Measurements from ENCODE around the gene TSPAN7. TPM values are rescaled to one million over a fixed set of nuclear protein-coding genes. Genes with fewer than 3 reads are reported as not detected.

Gene TSPAN7
- total RNA-seq, 1 donor from 2014 or later: 1.1 TPM

- TF ChIP-seq, protein P1, sequence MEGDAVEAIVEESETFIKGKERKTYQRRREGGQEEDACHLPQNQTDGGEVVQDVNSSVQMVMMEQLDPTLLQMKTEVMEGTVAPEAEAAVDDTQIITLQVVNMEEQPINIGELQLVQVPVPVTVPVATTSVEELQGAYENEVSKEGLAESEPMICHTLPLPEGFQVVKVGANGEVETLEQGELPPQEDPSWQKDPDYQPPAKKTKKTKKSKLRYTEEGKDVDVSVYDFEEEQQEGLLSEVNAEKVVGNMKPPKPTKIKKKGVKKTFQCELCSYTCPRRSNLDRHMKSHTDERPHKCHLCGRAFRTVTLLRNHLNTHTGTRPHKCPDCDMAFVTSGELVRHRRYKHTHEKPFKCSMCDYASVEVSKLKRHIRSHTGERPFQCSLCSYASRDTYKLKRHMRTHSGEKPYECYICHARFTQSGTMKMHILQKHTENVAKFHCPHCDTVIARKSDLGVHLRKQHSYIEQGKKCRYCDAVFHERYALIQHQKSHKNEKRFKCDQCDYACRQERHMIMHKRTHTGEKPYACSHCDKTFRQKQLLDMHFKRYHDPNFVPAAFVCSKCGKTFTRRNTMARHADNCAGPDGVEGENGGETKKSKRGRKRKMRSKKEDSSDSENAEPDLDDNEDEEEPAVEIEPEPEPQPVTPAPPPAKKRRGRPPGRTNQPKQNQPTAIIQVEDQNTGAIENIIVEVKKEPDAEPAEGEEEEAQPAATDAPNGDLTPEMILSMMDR (IDR thresholded peaks at IDR 0.05; ENCODE audit: insufficient read depth, low read length, severe bottlenecking): no peak
- DNase-seq (ENCODE audit: low read depth) (peak; percentile 69), FAIRE-seq (no peak)
- Histone ChIP-seq H3K36me3 (ENCODE audit: control insufficient read depth, insufficient read depth, low read length) (no peaks in the 10 kb centered on the region), H3K27me3 (ENCODE audit: control insufficient read depth, insufficient read depth, low read length) (no peaks in the 10 kb centered on the region), H3K4me3 (ENCODE audit: low read depth, low read length) (no peak overlapping the region)
Measured at GRCh38 chrX:38692961-38693360, 131.6 kb downstream of the TSPAN7 start.

GRCh38 chrX:38694394-38694793 lies 133.1 kb downstream of the TSPAN7 start:
- Histone ChIP-seq H3K4me3 (ENCODE audit: low read depth, low read length) (no peak overlapping the region), H3K27me3 (ENCODE audit: control insufficient read depth, insufficient read depth, low read length) (no peaks in the 10 kb centered on the region), H3K36me3 (ENCODE audit: control insufficient read depth, insufficient read depth, low read length) (no peaks in the 10 kb centered on the region)
- FAIRE-seq: no peak
- peak; percentile 66 for DNase-seq (ENCODE audit: low read depth)
- TF ChIP-seq, protein P1 (IDR thresholded peaks at IDR 0.05; ENCODE audit: insufficient read depth, low read length, severe bottlenecking): no peak

- Histone ChIP-seq H3K36me3 (ENCODE audit: control insufficient read depth, insufficient read depth, low read length) (no peaks in the 10 kb centered on the region), H3K27me3 (ENCODE audit: control insufficient read depth, insufficient read depth, low read length) (no peaks in the 10 kb centered on the region), H3K4me3 (ENCODE audit: low read depth, low read length) (no peak overlapping the region)
- FAIRE-seq: peak; percentile 36
- TF ChIP-seq, protein P1 (IDR thresholded peaks at IDR 0.05; ENCODE audit: insufficient read depth, low read length, severe bottlenecking): no peak
- no peak for DNase-seq (ENCODE audit: low read depth)
Measured at GRCh38 chrX:38697461-38697860, 136.1 kb downstream of the TSPAN7 start.

- no peak for DNase-seq (ENCODE audit: low read depth)
- Histone ChIP-seq H3K27me3 (ENCODE audit: control insufficient read depth, insufficient read depth, low read length) (no peaks in the 10 kb centered on the region), H3K4me3 (ENCODE audit: low read depth, low read length) (no peak overlapping the region), H3K36me3 (ENCODE audit: control insufficient read depth, insufficient read depth, low read length) (no peaks in the 10 kb centered on the region)
- TF ChIP-seq, protein P1 (IDR thresholded peaks at IDR 0.05; ENCODE audit: insufficient read depth, low read length, severe bottlenecking): no peak
- FAIRE-seq: no peak
Measured at GRCh38 chrX:38699121-38699520, 137.8 kb downstream of the TSPAN7 start.

DNA sequence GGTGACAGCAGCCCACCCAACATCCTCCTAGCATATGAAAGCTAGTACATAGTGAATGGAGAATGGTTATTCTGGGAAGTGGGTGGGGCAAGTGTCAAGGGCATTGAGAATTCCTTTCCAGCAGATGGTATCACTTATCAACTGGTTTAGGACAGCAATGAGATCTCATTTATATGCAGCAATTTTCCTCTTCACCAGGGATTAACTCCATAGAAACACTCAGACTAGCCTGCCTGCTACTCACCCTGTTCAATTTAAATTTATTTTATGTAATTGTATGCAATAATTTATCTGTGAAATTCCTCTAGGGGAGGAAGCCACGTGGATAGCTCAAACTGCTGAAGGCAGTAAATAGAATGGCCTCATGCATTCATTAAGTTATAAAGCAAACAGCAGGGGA lies 138.4 kb downstream of the TSPAN7 start:
- H3K4me3 ChIP-seq (ENCODE audit: low read depth, low read length): no peak overlapping the region
- H3K27me3 ChIP-seq (ENCODE audit: control insufficient read depth, insufficient read depth, low read length): no peaks in the 10 kb centered on the region
- H3K36me3 ChIP-seq (ENCODE audit: control insufficient read depth, insufficient read depth, low read length): no peaks in the 10 kb centered on the region
- TF ChIP-seq, protein P1 (IDR thresholded peaks at IDR 0.05; ENCODE audit: insufficient read depth, low read length, severe bottlenecking): no peak
- DNase-seq (ENCODE audit: low read depth) (no peak), FAIRE-seq (no peak)

DNA sequence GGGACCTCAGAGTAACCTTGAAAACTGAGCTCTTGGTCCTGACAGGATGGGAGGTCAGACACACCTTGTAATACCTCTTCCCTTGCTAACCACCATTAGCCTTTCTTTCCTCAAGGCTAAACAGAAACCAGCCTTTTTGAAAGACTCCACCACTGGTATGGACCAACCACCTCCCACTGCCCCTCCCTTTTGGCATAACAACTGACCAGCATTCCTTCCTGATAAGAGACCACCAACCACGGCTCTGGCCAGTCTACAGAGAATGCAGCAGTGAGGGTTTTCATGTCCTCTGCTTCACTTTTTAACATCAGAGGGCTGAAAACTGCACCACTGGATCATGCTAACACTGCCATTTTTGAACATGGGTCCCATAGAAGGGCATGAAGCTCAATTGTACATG lies 139.7 kb downstream of the TSPAN7 start:
- DNase-seq (ENCODE audit: low read depth): no peak
- H3K27me3 ChIP-seq (ENCODE audit: control insufficient read depth, insufficient read depth, low read length): no peaks in the 10 kb centered on the region
- H3K4me3 ChIP-seq (ENCODE audit: low read depth, low read length): no peak overlapping the region
- no peak for FAIRE-seq
- TF ChIP-seq, protein P1 (IDR thresholded peaks at IDR 0.05; ENCODE audit: insufficient read depth, low read length, severe bottlenecking): no peak
- H3K36me3 ChIP-seq (ENCODE audit: control insufficient read depth, insufficient read depth, low read length): no peaks in the 10 kb centered on the region
